ENCODE results near the gene CBLB. TPM values are rescaled to one million over a fixed set of nuclear protein-coding genes. Genes with fewer than 3 reads are reported as not detected.

The CBLB gene
- total and polyA plus RNA-seq, 9 of the 15 experiments (the other 6 are each of a cell fraction or from before 2014, with no cell fraction given): 1.8 to 8.1 (median 5.3) TPM

- no peak for TF ChIP-seq ETV1 (tag; conservative IDR thresholded peaks at IDR 0.05; ENCODE audit: low read depth)
- TF ChIP-seq E4F1 (CRISPR knock-in tag; IDR thresholded peaks at IDR 0.05; ENCODE audit: borderline replicate concordance): no peak
Measured at GRCh38 chr3:105866656-105867653, 1.9 kb downstream of the CBLB start (continued).

GRCh38 chr3:105865867-105866350 is 2.9 kb downstream of the CBLB start:
- WGBS (ENCODE audit: insufficient coverage, low coverage, missing lambda C conversion rate): 100% methylated on average over 1 of the region's 1 CpG
- no peaks in the 10 kb centered on the region for H3K9me3 ChIP-seq (replicated peaks; ENCODE audit: control insufficient read depth, insufficient read depth, low read depth, low read length)
- POLR2A ChIA-PET: no interaction called here
- in situ Hi-C loops (cut with MboI): no loop called here
- H3K79me2 ChIP-seq (ENCODE audit: control insufficient read depth, insufficient read depth, low read length): peaks cover 12% of the 10 kb centered on the region
- H3K4me1 ChIP-seq (replicated peaks in 1 of 2; ENCODE audit: control insufficient read depth in 2 of 2, insufficient read depth in 2 of 2, low read length in 2 of 2): peaks cover 8% of the 10 kb centered on the region in 2 experiments; a peak in 4 of 5 replicates
- CTCF ChIA-PET (ENCODE audit: low intra/inter-chr PET ratio): no interaction called here
- no TSS peak for BruUV-seq (replicated peaks)
- H3K36me3 ChIP-seq (ENCODE audit: control insufficient read depth, insufficient read depth, low read length): peaks cover 3% of the 10 kb centered on the region; the same call in 1 of the 3 replicates
- no peaks in the 10 kb centered on the region for H4K20me1 ChIP-seq (replicated peaks; ENCODE audit: control insufficient read depth, insufficient read depth, low read length)
- intact Hi-C loops (cut with micrococcal nuclease): no loop called here
- H3K27ac ChIP-seq (ENCODE audit: extremely low read depth, low read depth, low read length): no peak overlapping the region
- no peak overlapping the region for H2AFZ ChIP-seq (ENCODE audit: low read depth, low read length)
- TF ChIP-seq, protein P1, sequence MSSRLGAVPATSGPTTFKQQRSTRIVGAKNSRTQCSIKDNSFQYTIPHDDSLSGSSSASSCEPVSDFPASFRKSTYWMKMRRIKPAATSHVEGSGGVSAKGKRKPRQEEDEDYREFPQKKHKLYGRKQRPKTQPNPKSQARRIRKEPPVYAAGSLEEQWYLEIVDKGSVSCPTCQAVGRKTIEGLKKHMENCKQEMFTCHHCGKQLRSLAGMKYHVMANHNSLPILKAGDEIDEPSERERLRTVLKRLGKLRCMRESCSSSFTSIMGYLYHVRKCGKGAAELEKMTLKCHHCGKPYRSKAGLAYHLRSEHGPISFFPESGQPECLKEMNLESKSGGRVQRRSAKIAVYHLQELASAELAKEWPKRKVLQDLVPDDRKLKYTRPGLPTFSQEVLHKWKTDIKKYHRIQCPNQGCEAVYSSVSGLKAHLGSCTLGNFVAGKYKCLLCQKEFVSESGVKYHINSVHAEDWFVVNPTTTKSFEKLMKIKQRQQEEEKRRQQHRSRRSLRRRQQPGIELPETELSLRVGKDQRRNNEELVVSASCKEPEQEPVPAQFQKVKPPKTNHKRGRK (tag; IDR thresholded peaks at IDR 0.05): no peak
- no peak for TF ChIP-seq NRF1 (conservative IDR thresholded peaks at IDR 0.05 in 1 of 2, IDR thresholded peaks at IDR 0.05 in 1 of 2)
- TF ChIP-seq FIP1L1 (IDR thresholded peaks at IDR 0.05; ENCODE audit: low read depth, low read length, poor library complexity, severe bottlenecking): no peak
- no peak for TF ChIP-seq RBM14 (IDR thresholded peaks at IDR 0.05; ENCODE audit: borderline replicate concordance, insufficient read depth, low read depth, low read length)
- TF ChIP-seq XRCC4 (IDR thresholded peaks at IDR 0.05; ENCODE audit: extremely low read depth, insufficient read depth, insufficient read length): no peak
- TF ChIP-seq ZNF830 (CRISPR knock-in tag; IDR thresholded peaks at IDR 0.05): no peak
- no peak for TF ChIP-seq HSF4 (CRISPR knock-in tag; IDR thresholded peaks at IDR 0.05; ENCODE audit: borderline replicate concordance)
- TF ChIP-seq SLC30A9 (CRISPR knock-in tag; IDR thresholded peaks at IDR 0.05): no peak
- FAIRE-seq (no peak), ATAC-seq (no peak), DNase-seq (ENCODE audit: extremely low read depth in 1 of 4, low spot score in 3 of 4) (no peak)
- no peak overlapping the region for H3K4me2 ChIP-seq (ENCODE audit: insufficient read depth, low read length)
- no peak overlapping the region for H3K4me3 ChIP-seq
- H3K9ac ChIP-seq (ENCODE audit: insufficient read depth in 1 of 2, low read depth in 2 of 2, low read length in 2 of 2): no peak overlapping the region
- no peaks in the 10 kb centered on the region for H3K9me1 ChIP-seq (ENCODE audit: control insufficient read depth, insufficient read depth, low read length)
- no peaks in the 10 kb centered on the region for H3K27me3 ChIP-seq (ENCODE audit: control insufficient read depth in 2 of 2, insufficient read depth in 2 of 2, low read length in 2 of 2)

Data from K562 (cell line).